IPS-18c (cell line): Measurements from ENCODE around the gene TRIM58.

ENCODE experiments used
- H3K4me3 ChIP-seq: 2 replicates; pipeline ENCODE4 v1.7.0; 2013; ENCODE audit warnings: low read depth, mild to moderate bottlenecking, low read length, moderate library complexity; ENCODE audit not compliant: insufficient read depth
- H3K9me3 ChIP-seq: one replicate; pipeline ENCODE4 v1.6.1; 2013; ENCODE audit warnings: mild to moderate bottlenecking, low read length, moderate library complexity; ENCODE audit not compliant: control insufficient read depth, insufficient read depth

TRIM58 gene

DNA sequence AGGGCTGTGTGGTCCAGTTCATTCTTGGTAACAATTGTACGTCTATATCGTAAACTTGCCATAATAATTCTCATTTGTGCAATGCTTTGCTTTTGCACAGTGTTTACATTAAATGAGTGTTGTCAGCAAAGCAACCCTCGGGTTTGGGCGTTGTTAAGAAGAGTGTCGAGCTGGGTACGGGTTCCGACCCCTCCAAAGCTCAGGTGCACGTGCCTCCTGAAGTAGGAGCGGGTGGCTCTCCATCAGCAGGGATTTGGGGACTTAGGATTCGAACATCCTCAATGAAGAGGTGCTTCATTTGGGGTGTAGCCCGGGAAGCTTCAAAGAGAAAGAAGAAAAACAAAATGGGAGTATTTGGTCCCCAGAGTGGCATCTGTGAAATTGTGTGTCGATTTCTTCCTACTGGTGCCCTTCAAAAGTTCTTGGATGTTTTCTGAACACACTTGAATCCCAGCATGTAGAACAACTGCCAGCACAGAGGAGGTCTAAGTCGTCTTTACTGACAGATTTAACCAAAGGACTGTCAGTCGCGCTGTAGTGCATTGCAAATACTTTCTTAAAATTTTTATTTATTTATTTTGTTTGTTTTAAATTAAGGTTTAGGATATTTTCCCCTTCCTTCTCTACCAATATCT, 1.1 kb downstream of the TRIM58 start:
- Histone ChIP-seq H3K9me3 (peaks cover 6% of the 10 kb centered on the region), H3K4me3 (peak overlapping the region; percentile 72; the same call in 1 of the 2 replicates)

- Histone ChIP-seq H3K4me3 (no peak overlapping the region), H3K9me3 (peaks cover 2% of the 10 kb centered on the region)
Measured at GRCh38 chr1:247862756-247863155, 5.8 kb downstream of the TRIM58 start.

DNA sequence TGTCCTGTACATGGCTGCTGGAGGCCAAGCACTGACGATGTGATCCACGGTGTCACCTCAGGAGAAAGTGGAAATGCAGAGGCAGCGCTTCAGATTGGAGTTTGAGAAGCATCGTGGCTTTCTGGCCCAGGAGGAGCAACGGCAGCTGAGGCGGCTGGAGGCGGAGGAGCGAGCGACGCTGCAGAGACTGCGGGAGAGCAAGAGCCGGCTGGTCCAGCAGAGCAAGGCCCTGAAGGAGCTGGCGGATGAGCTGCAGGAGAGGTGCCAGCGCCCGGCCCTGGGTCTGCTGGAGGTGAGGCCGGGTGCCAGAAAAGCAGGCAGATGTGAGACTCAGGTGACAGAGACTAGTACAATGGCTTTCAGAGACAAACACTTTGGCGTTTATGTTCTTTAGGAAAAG, 7.7 kb downstream of the TRIM58 start:
- Histone ChIP-seq H3K4me3 (no peak overlapping the region), H3K9me3 (no peaks in the 10 kb centered on the region)

DNA sequence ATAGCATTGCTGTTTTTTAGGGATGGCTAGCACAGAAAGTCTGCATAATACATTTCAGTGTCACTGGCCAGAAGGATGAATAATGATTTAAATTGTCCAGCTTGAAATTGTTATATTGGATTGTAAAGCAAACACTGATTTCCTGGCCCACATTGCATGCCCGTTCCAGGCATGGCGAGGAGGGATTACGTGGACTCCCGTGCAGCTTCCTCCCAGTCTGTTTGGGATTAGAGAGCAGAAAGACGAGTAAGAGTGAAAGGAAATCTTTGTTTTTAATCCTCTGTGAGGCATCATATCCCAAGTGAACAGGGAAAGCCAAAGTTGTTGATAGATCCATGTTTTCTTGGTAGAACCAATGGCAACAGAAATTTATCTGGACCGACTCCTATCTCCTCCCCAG, 8.4 kb downstream of the TRIM58 start:
- H3K9me3 ChIP-seq: peaks cover 3% of the 10 kb centered on the region

GRCh38 chr1:247883346-247883745, 26.4 kb downstream of the TRIM58 start:
- Histone ChIP-seq H3K9me3 (no peaks in the 10 kb centered on the region), H3K4me3 (no peak overlapping the region)

More for the DNA sequence above, 8.4 kb downstream of the TRIM58 start:
- H3K4me3 ChIP-seq: no peak overlapping the region

- Histone ChIP-seq H3K9me3 (no peaks in the 10 kb centered on the region), H3K4me3 (no peak overlapping the region)
Measured at GRCh38 chr1:247884797-247885413, 27.9 kb downstream of the TRIM58 start.

- peaks cover 3% of the 10 kb centered on the region for H3K9me3 ChIP-seq
- no peak within 1 kb of the TSS for H3K4me3 ChIP-seq
Measured at GRCh38 chr1:247895163-247895637, 38.2 kb downstream of the TRIM58 start, which contains the start of gene OR2W3. OR2W3 (plus strand) TSS chr1:247895587; CDS start chr1:247895587, 0 bp downstream.

- H3K4me3 ChIP-seq: no peak overlapping the region
- H3K9me3 ChIP-seq: peaks cover 3% of the 10 kb centered on the region
Measured at GRCh38 chr1:247895976-247896375, 39.0 kb downstream of the TRIM58 start.

- H3K4me3 ChIP-seq: no peak overlapping the region
- H3K9me3 ChIP-seq: peaks cover 2% of the 10 kb centered on the region
Measured at GRCh38 chr1:247904122-247904521, 47.1 kb downstream of the TRIM58 start.

- Histone ChIP-seq H3K4me3 (no peak overlapping the region), H3K9me3 (peaks cover 2% of the 10 kb centered on the region)
Measured at GRCh38 chr1:247905181-247905580, 48.2 kb downstream of the TRIM58 start.

GRCh38 chr1:247905910-247906503, 49.0 kb downstream of the TRIM58 start:
- Histone ChIP-seq H3K9me3 (peaks cover 2% of the 10 kb centered on the region), H3K4me3 (no peak overlapping the region)

GRCh38 chr1:247906504-247907047, 49.6 kb downstream of the TRIM58 start:
- no peak overlapping the region for H3K4me3 ChIP-seq
- peaks cover 2% of the 10 kb centered on the region for H3K9me3 ChIP-seq

GRCh38 chr1:247908766-247909165, 51.8 kb downstream of the TRIM58 start:
- Histone ChIP-seq H3K4me3 (no peak overlapping the region), H3K9me3 (peaks cover 4% of the 10 kb centered on the region)

DNA sequence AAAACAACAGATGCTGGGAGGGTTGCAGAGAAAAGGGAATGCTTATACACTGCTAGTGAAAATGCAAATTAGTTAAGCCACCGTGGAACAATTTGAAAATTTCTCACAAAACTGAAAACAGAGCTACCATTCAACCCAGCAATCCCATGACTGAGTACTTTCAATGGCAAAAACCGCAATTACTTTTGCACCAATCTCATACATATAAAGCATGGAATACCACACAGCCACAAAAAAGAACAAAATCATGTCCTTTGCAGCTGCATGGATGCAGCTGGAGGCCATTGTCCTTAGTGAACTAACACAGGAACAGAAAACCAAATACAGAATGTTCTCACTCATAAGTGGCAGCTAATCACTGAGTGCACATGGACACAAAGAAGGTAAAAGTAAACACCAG, 56.8 kb downstream of the TRIM58 start:
- Histone ChIP-seq H3K9me3 (peaks cover 2% of the 10 kb centered on the region), H3K4me3 (no peak overlapping the region)

GRCh38 chr1:247914941-247915662, 58.1 kb downstream of the TRIM58 start:
- Histone ChIP-seq H3K4me3 (no peak overlapping the region), H3K9me3 (peaks cover 2% of the 10 kb centered on the region)

- H3K9me3 ChIP-seq: no peaks in the 10 kb centered on the region
- H3K4me3 ChIP-seq: no peak within 1 kb of the TSS
Measured at GRCh38 chr1:247919952-247920351, 63.0 kb downstream of the TRIM58 start, which contains the start of gene OR2T8. OR2T8 (plus strand) TSS chr1:247920252; CDS start chr1:247921018, 766 bp downstream.

DNA sequence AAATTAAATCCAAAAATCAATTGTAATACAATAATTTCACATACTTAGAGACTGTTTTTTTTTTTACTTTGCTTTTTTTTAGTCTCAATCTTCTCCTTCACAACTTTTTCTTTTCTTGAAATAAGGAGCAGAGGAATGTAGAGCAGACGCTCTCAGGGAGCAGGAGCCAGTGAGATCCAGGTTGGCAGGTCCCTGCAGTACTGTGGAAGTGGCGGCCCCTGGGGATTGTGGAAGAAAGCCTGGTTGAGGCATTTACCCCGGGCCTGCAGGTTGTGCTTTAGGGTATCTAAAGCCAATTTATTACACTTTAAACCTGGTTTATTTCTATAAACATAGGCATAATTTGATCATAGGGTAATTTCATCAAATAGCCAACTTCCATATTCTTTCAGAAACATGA, 67.0 kb downstream of the TRIM58 start:
- no peak overlapping the region for H3K4me3 ChIP-seq
- no peaks in the 10 kb centered on the region for H3K9me3 ChIP-seq
